ENCODE results near the gene ACAD8. TPM values are rescaled to one million over a fixed set of nuclear protein-coding genes. Genes with fewer than 3 reads are reported as not detected.

ACAD8 gene
- total and polyA plus RNA-seq, 2 of the 8 experiments (the other 6 are each of a cell fraction or from before 2014, with no cell fraction given): 45.8 to 52.7 TPM

DNA sequence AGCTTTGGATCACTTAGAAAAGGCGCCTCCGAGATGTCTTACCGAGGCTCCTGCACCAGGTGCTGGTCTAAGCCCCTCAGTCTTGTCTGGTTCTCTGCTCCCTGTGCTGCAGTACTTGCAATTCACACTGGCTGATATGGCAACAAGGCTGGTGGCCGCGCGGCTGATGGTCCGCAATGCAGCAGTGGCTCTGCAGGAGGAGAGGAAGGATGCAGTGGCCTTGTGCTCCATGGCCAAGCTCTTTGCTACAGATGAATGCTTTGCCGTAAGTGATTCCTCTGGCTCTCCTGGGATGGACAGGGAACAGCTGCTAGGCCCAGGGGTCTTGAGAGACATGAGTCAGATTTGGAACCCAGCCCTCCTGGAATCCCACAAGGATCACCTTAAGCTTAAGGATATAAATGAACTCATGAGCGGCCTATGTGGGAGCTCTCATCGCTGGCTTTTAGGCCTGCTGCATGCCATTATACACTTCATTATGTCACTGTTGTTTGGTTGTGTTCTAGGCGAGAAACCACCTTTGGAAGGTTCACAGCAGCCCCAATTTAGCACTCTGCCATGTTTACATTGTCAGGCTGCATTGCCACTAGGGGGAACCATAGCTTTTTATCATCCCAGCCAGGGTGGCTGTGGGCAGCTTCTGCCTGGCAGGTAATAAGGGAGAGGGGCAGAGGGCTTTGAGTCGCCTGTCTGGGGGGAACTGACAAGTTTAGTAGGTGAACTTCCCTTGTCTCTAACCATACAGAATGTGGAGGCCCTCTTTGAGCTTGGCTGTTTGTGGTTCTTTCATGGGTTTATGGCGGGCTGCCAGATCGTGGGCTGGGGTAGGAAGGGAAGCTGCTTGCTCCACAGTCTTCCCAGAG, 8.5 kb downstream of the ACAD8 start (continued):
- TF ChIP-seq CEBPB (IDR thresholded peaks at IDR 0.05; ENCODE audit: low read depth, low read length) (no peak), ATF3 (IDR thresholded peaks at IDR 0.05; ENCODE audit: insufficient read depth, low read depth, low read length) (no peak), SUZ12 (IDR thresholded peaks at IDR 0.05; ENCODE audit: low read length) (no peak), CHD2 (IDR thresholded peaks at IDR 0.05; ENCODE audit: low read length) (no peak), CREB1 (IDR thresholded peaks at IDR 0.05) (no peak), EP300 (IDR thresholded peaks at IDR 0.05; ENCODE audit: borderline replicate concordance in 1 of 2, low read depth in 2 of 2, low read length in 2 of 2) (no peak), FOSL1 (IDR thresholded peaks at IDR 0.05; ENCODE audit: insufficient read depth, low read depth, low read length) (no peak), CBX8 (IDR thresholded peaks at IDR 0.05; ENCODE audit: borderline replicate concordance, low read depth, low read length) (no peak), YY1 (IDR thresholded peaks at IDR 0.05; ENCODE audit: low read depth, low read length) (no peak), SP1 (IDR thresholded peaks at IDR 0.05; ENCODE audit: low read depth, low read length) (no peak), HDAC6 (IDR thresholded peaks at IDR 0.05; ENCODE audit: low read depth, low read length) (no peak), USF2 (IDR thresholded peaks at IDR 0.05; ENCODE audit: low read length) (no peak), SIN3A (conservative IDR thresholded peaks at IDR 0.05 in 1 of 2, IDR thresholded peaks at IDR 0.05 in 1 of 2; ENCODE audit: low read depth in 1 of 2, low read length in 2 of 2) (peak in 1 of 2 experiments; percentile 40; a peak in 1 of 4 replicates), RNF2 (IDR thresholded peaks at IDR 0.05; ENCODE audit: borderline replicate concordance, low read depth, low read length, missing control alignments, poor library complexity, severe bottlenecking) (no peak)

Data from H1 (cell line).